Stomach (tissue), 9 donors: ENCODE data around the gene RASSF9. TPM values are rescaled to one million over a fixed set of nuclear protein-coding genes. Genes with fewer than 3 reads are reported as not detected.

Experiments
- DNase-seq, 2 donors: peaks; one replicate each; pipeline versions ENCODE4 v3.0.0 to v3.0.0-alpha.2; 2013 to 2019
- H3K27ac ChIP-seq, 5 donors: fragments of 200-600 bp in 4 of 5; sonication (generic) in 4 of 5; one replicate each; pipeline ENCODE4 v1.5.1; 2013 to 2019; ENCODE audit warnings: mild to moderate bottlenecking in 1 of 5, moderate library complexity in 1 of 5
- H3K27me3 ChIP-seq, 3 donors: fragments of 200-600 bp; sonication (generic); one replicate each; pipeline ENCODE4 v1.5.1; 2017 to 2019; ENCODE audit warnings: mixed run types in 1 of 3
- H3K36me3 ChIP-seq, 4 donors: fragments of 200-600 bp; sonication (generic); 1 replicate in 3 of 4; 2 replicates in 1 of 4; pipeline ENCODE4 v1.5.1; 2016 to 2019
- H3K4me1 ChIP-seq, 4 donors: fragments of 200-600 bp; sonication (generic); one replicate each; pipeline ENCODE4 v1.5.1; 2016 to 2019
- H3K4me3 ChIP-seq, 4 donors: fragments of 200-600 bp; sonication (generic) in 3 of 4; one replicate each; pipeline ENCODE4 v1.5.1; 2016 to 2019; ENCODE audit warnings: mild to moderate bottlenecking in 1 of 4
- H3K9me3 ChIP-seq, 4 donors: fragments of 200-600 bp; sonication (generic); one replicate each; pipeline ENCODE4 v1.5.1; 2016 to 2019
- EP300 ChIP-seq: sonication (generic); formaldehyde crosslinking; IDR thresholded peaks from one replicate; pipeline ENCODE4 v1.6.1; 2017; ENCODE audit warnings: antibody characterized with exemption
- POLR2A ChIP-seq, 4 donors: fragments of 450-650 bp; IDR thresholded peaks; one replicate each; pipeline ENCODE4 v1.6.1; 2016; ENCODE audit warnings: antibody characterized with exemption in 4 of 4, control low read depth in 2 of 4, mild to moderate bottlenecking in 1 of 4, moderate library complexity in 1 of 4
- POLR2AphosphoS5 ChIP-seq, 3 donors: sonication (generic); formaldehyde crosslinking; IDR thresholded peaks; one replicate each; pipeline ENCODE4 v1.6.1; 2016; ENCODE audit warnings: antibody characterized with exemption in 3 of 3
- WGBS, 5 donors: extraction: QIAGEN DNeasy Blood & Tissue Kit in 3 of 5; methylation state at CpG; one replicate each; pipeline versions ENCODE4 v1.1.5 to v1.1.7; 2013 to 2018; 5-methylcytosine and 5-hydroxymethylcytosine counted together
- intact Hi-C: fragments of 100-400 bp; cut with DNase I; formaldehyde crosslinking; loops from one replicate; pipeline ENCODE4 v1.15.1; 2023; ENCODE audit warnings: low total_unique reads
- polyA plus RNA-seq, 3 donors: library from polyadenylated mRNA; stranded (reverse); fragments of 200-250 nt; gene quantifications; one replicate each; pipeline ENCODE4 v1.2.3, GENCODE V29; 2013
- total RNA-seq, 5 donors: library from RNA; depleted of rRNA; stranded (reverse); fragments of >200 nt; gene quantifications; one replicate each; pipeline versions ENCODE4 v1.1.0 to v1.2.3, GENCODE V29; 2014 to 2016
- TF ChIP-seq, protein P1 (sequence below), 7 experiments: fragments of 450-650 bp in 4 of 7; fragments of 200-600 bp in 3 of 7; sonication (generic) in 3 of 7; IDR thresholded peaks; one replicate each; pipeline ENCODE4 v1.5.1; 2016 to 2019; ENCODE audit warnings: antibody characterized with exemption in 7 of 7, control low read depth in 2 of 7, mild to moderate bottlenecking in 1 of 7
- donor health status: healthy with polysubstance abuse.
- donor health status: Bipolar disorder and iron deficiency.
- donor health status: healthy.

Gene RASSF9
- total and polyA plus RNA-seq, 8 donors = under 0.01 to 6.2 (median 0.58) TPM; not detected in 1

DNA sequence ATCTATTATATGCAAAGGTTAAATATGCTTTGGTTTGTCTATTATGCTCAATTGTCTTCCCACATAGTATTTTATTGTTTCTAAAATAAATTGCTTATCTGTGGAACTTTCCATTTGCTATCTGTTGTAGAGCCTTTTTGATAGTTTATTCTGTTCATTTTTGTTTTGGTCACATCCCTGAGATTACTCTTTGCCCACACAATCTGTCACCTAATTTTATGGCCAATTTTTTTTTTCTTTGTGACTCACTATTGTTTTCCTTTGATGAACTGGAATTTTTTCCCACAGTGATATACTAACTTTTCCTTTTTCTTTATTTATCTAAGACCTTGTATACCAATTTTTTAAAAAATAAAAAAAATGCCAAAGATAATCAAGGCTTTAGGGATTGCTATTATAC, 61.1 kb downstream of the RASSF9 start:
- TF ChIP-seq, protein P1, sequence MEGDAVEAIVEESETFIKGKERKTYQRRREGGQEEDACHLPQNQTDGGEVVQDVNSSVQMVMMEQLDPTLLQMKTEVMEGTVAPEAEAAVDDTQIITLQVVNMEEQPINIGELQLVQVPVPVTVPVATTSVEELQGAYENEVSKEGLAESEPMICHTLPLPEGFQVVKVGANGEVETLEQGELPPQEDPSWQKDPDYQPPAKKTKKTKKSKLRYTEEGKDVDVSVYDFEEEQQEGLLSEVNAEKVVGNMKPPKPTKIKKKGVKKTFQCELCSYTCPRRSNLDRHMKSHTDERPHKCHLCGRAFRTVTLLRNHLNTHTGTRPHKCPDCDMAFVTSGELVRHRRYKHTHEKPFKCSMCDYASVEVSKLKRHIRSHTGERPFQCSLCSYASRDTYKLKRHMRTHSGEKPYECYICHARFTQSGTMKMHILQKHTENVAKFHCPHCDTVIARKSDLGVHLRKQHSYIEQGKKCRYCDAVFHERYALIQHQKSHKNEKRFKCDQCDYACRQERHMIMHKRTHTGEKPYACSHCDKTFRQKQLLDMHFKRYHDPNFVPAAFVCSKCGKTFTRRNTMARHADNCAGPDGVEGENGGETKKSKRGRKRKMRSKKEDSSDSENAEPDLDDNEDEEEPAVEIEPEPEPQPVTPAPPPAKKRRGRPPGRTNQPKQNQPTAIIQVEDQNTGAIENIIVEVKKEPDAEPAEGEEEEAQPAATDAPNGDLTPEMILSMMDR (IDR thresholded peaks at IDR 0.05) = no peak
- TF ChIP-seq EP300 (no peak), POLR2A (IDR thresholded peaks at IDR 0.05) (no peak), POLR2AphosphoS5 (IDR thresholded peaks at IDR 0.05) (no peak)
- DNase-seq = no peak
- H3K27me3 ChIP-seq = no peaks in the 10 kb centered on the region
- no peaks in the 10 kb centered on the region for H3K4me1 ChIP-seq
- H3K9me3 ChIP-seq = no peaks in the 10 kb centered on the region
- H3K27ac ChIP-seq = no peak overlapping the region
- intact Hi-C loops = no loop called here
- H3K4me3 ChIP-seq = no peak overlapping the region
- no peaks in the 10 kb centered on the region for H3K36me3 ChIP-seq

DNA sequence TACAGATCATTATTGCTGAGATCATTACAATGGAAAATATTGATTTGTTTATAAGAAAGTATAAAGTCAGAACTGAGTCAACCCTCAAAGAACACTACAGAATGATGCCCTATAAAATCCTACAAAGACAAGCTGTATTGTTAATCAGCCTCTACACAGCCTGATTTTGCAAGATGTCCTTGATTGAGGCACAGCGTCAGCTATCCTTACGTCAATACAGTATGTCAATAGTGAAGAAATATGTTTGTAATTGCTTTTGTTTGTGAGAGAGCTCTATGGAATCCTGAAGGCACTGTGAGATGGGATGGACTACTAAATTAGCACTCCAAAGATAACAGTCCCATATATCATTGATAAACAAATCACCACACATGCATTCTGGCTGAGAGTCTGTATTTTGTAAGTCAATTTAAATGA, 70.7 kb downstream of the RASSF9 start:
- DNase-seq = no peak
- Histone ChIP-seq H3K9me3 (no peaks in the 10 kb centered on the region), H3K27ac (no peak overlapping the region), H3K36me3 (no peaks in the 10 kb centered on the region), H3K4me3 (no peak overlapping the region), H3K27me3 (no peaks in the 10 kb centered on the region), H3K4me1 (no peaks in the 10 kb centered on the region)
- TF ChIP-seq POLR2A (IDR thresholded peaks at IDR 0.05) = no peak
- TF ChIP-seq POLR2AphosphoS5 (IDR thresholded peaks at IDR 0.05) = no peak
- TF ChIP-seq, protein P1 (IDR thresholded peaks at IDR 0.05) = no peak
- TF ChIP-seq EP300 = no peak
- intact Hi-C loops = no loop called here
- WGBS, 5 donors = 41 to 69% (median 51%) methylated on average over 2 of the region's 2 CpGs

DNA sequence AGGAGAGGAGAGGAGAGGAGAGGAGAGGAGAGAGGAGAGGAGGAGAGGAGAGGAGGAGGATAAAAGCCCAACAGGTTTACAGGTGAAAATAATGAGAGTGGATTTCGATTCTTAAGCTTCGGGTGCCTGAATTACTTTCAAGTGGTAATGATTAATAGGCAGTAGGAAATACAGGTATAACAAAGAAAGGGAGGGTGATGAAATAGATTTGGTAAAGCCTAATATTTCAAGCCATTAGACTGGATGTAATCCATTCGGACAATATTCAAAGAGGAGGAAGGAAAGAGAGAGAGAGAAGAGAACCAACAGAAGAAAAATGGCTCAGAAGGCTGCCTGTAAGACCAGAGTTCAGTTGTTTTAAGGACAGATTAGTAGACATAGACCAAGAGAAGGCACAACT, 76.6 kb downstream of the RASSF9 start:
- no peak overlapping the region for H3K4me3 ChIP-seq
- 69 to 96% (median 90%) methylated on average over 3 of the region's 3 CpGs for WGBS, 5 donors
- H3K4me1 ChIP-seq = no peaks in the 10 kb centered on the region
- intact Hi-C loops = no loop called here
- H3K27me3 ChIP-seq = no peaks in the 10 kb centered on the region
- peaks cover 0 to 15% (median 9%) of the 10 kb centered on the region in 4 donors for H3K9me3 ChIP-seq
- H3K36me3 ChIP-seq = no peaks in the 10 kb centered on the region
- no peak overlapping the region for H3K27ac ChIP-seq
- no peak for TF ChIP-seq EP300
- DNase-seq = no peak

DNA sequence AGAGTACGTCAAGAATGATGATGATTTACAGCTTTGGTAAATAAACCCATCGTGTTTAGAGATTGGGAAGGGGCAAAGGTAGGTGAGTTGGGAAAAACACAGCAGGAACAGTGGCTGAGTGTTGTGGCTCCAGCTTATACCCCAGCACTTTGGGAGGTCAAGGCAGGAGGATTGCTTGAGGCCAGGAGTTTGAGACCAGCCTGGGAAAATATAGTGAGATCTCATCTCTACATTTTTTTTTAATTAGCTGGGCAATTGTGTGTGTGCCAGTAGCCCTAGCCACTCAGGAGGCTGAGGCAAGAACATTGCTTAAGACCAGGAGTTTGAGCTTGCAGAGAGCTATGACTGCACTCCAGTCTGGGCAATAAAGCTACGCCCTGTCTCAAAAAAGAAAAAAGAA, 77.1 kb downstream of the RASSF9 start:
- TF ChIP-seq, protein P1 (IDR thresholded peaks at IDR 0.05) = no peak
- TF ChIP-seq EP300 (no peak), POLR2AphosphoS5 (IDR thresholded peaks at IDR 0.05) (no peak), POLR2A (IDR thresholded peaks at IDR 0.05) (no peak)
- Histone ChIP-seq H3K9me3 (peaks cover 0 to 15% (median 9%) of the 10 kb centered on the region in 4 donors), H3K27me3 (no peaks in the 10 kb centered on the region), H3K27ac (no peak overlapping the region), H3K4me1 (no peaks in the 10 kb centered on the region), H3K36me3 (no peaks in the 10 kb centered on the region), H3K4me3 (no peak overlapping the region)
- no peak for DNase-seq
- WGBS, 5 donors = 69 to 81% (median 77%) methylated on average over 3 of the region's 3 CpGs
- intact Hi-C loops = no loop called here

DNA sequence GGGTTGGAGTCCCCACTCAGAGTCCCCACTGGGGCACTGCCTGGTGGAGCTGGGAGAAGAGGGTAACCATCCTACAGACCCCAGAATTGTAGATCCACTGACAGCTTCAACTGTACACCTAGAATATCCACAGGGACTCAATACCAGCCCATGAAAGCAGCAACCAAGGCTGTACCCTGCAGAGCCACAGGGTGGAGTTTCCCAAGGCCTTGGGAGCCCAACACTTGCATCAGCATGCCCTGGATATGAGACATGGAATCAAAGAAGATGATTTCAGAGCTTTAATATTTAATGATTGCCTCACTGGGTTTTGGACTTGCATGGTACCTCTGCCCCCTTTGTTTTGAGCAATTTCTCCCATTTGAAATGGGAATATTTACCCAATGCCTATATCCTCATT, 80.4 kb downstream of the RASSF9 start:
- peaks cover 0 to 15% (median 9%) of the 10 kb centered on the region in 4 donors for H3K9me3 ChIP-seq
- no peak overlapping the region for H3K4me3 ChIP-seq
- no peak for DNase-seq
- no peak overlapping the region for H3K27ac ChIP-seq
- intact Hi-C loops = no loop called here
- no peaks in the 10 kb centered on the region for H3K36me3 ChIP-seq
- no peaks in the 10 kb centered on the region for H3K27me3 ChIP-seq
- no peaks in the 10 kb centered on the region for H3K4me1 ChIP-seq
- TF ChIP-seq POLR2AphosphoS5 (IDR thresholded peaks at IDR 0.05) = no peak
- TF ChIP-seq EP300 = no peak
- no peak for TF ChIP-seq POLR2A (IDR thresholded peaks at IDR 0.05)
- TF ChIP-seq, protein P1 (IDR thresholded peaks at IDR 0.05) = no peak

Other genes starting within 250 kb of the RASSF9 start
- gene NTS, start 37.9 kb upstream of the RASSF9 start, total RNA-seq = 1 to 10 TPM in 1 of 5 donors, not detected in 4; 5.5 TPM
- gene NTS, start 37.9 kb upstream of the RASSF9 start, polyA plus RNA-seq = under 1 TPM in 1 of 3 donors, not detected in 2; 0.18 TPM